Neural crest cell (in vitro differentiated cells): ENCODE results near the gene SLC39A11. TPM values are rescaled to one million over a fixed set of nuclear protein-coding genes. Genes with fewer than 3 reads are reported as not detected.
"Not testable (repeated sequence)": the region's sequence is repeated elsewhere in the genome, so short reads cannot be mapped to it uniquely, and the experiment has no call there.

Source experiments
- DNase-seq: peaks from one replicate; pipeline ENCODE4 v3.0.0; 2021; ENCODE audit warnings: low read depth, mixed read lengths, low spot score
- H3K27ac Mint-ChIP-seq: one replicate; pipeline ENCODE4 v1.8.0; 2021; ENCODE audit warnings: mild to moderate bottlenecking, mixed read lengths; ENCODE audit not compliant: unreplicated experiment
- H3K27me3 Mint-ChIP-seq: 2 replicates; pipeline ENCODE4 v1.8.0; 2021; ENCODE audit warnings: low read depth, mild to moderate bottlenecking, mixed read lengths
- H3K36me3 Mint-ChIP-seq: 2 replicates; pipeline ENCODE4 v1.8.0; 2021; ENCODE audit warnings: low read depth, mild to moderate bottlenecking, mixed read lengths
- H3K4me1 Mint-ChIP-seq: 2 replicates; pipeline ENCODE4 v1.8.0; 2021; ENCODE audit warnings: mixed read lengths
- H3K4me3 Mint-ChIP-seq: one replicate; pipeline ENCODE4 v1.8.0; 2021; ENCODE audit warnings: mild to moderate bottlenecking, mixed read lengths
- H3K9me3 Mint-ChIP-seq: 2 replicates; pipeline ENCODE4 v1.8.0; 2021; ENCODE audit warnings: mixed read lengths
- CTCF ChIP-seq: fragments of 200-600 bp; sonication (generic); conservative IDR thresholded peaks from 2 replicates; pipeline ENCODE4 v1.5.0; 2021; ENCODE audit warnings: antibody characterized with exemption, mild to moderate bottlenecking
- total RNA-seq: library from RNA; stranded (reverse); gene quantifications from 2 replicates; pipeline ENCODE4 v1.2.1, GENCODE V29; 2021

The SLC39A11 gene
- total RNA-seq, 1 donor from 2014 or later: 11.3 TPM

GRCh38 chr17:72713701-72714100 lies 378.8 kb downstream of the SLC39A11 start:
- DNase-seq: no peak
- Mint-ChIP-seq H3K9me3 (peaks cover 8% of the 10 kb centered on the region), H3K36me3 (peaks cover 10% of the 10 kb centered on the region), H3K4me3 (no peak overlapping the region), H3K27ac (no peak overlapping the region), H3K4me1 (peaks cover 35% of the 10 kb centered on the region), H3K27me3 (no peaks in the 10 kb centered on the region)
- TF ChIP-seq CTCF: no peak

DNA sequence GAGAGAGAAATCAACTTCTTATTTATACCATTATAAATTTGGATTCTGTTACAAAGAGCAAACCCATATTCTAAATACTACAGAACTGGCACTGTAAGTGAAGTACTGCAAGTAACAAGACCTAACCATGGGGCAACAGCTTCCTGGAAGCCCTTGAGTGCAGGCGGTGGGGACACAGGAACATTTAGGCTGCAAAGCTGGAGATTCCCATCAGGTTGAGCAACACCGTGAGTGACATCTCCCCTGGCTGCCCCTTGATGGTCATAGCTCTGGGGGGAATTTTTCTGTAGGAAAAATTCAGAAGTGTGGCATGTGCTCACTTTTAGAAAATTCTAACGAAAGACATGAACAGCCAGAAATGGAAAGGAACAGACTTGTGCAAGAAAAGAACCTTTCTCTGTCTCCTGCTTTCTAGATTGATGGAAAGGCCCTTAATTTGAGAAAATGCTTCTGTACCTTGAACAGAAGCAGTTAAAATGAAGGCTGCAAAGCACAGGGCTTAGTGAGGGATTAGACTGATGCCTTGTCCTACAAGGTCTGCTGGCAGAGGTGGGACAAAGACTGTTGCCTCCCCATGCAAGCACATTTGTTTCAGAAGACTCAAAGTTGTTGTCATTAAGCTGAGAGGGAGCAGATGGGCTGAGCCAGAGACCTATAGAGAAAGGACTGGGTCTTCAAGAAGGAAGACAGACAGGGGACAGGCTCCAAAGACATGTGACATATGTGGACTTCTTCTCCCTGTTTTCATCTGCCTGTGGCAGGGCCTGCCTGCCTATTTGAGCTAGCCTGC lies 380.8 kb downstream of the SLC39A11 start:
- Mint-ChIP-seq H3K4me1 (peaks cover 19% of the 10 kb centered on the region), H3K9me3 (peaks cover 10% of the 10 kb centered on the region), H3K27me3 (no peaks in the 10 kb centered on the region), H3K36me3 (peaks cover 10% of the 10 kb centered on the region), H3K27ac (no peak overlapping the region), H3K4me3 (no peak overlapping the region)
- no peak for DNase-seq
- TF ChIP-seq CTCF: no peak

DNA sequence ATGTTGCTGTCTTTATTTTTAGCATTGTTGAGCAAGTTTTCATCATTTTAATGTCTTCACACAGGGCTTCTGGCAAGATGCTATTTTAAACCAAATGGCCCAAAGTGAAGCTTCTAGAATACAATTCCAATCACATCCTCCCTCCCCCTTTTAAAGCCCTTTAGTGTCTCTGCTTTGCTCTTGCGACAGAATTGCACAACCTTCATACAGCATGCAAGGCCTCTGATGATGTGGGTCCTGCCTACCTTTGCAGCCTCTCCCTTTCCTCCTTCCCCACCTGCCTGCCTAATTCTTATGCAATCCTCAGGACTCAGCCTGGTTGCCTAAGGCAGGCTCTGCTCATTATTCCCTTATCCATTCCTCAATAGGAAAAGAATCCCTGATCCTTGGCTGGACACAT lies 381.7 kb downstream of the SLC39A11 start:
- peaks cover 10% of the 10 kb centered on the region for H3K36me3 Mint-ChIP-seq
- no peaks in the 10 kb centered on the region for H3K27me3 Mint-ChIP-seq
- peaks cover 11% of the 10 kb centered on the region for H3K4me1 Mint-ChIP-seq
- H3K4me3 Mint-ChIP-seq: no peak overlapping the region
- no peak for TF ChIP-seq CTCF
- DNase-seq: no peak
- no peak overlapping the region for H3K27ac Mint-ChIP-seq
- peaks cover 10% of the 10 kb centered on the region for H3K9me3 Mint-ChIP-seq

DNA sequence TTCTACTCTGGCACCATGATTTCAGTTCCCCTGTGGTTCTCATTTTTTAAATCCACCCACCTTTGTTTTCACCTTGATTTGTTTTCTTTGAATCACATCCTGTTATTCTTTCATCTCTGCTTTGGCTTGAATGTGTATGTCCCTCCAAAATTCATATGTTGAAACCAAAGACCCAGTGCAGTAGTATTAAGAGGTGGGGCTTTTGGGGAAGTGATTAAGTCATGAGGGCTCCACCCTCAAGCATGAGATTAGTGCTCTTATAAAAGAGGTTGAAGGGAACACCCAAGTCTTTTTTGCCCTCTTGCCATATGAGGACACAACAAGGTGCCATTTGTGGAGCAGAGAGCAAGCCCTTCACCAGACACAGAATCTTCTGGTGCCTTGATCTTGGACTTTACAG lies 382.3 kb downstream of the SLC39A11 start:
- Mint-ChIP-seq H3K27me3 (no peaks in the 10 kb centered on the region), H3K4me1 (peaks cover 7% of the 10 kb centered on the region), H3K4me3 (no peak overlapping the region), H3K9me3 (peaks cover 10% of the 10 kb centered on the region), H3K36me3 (peaks cover 10% of the 10 kb centered on the region), H3K27ac (no peak overlapping the region)
- no peak for TF ChIP-seq CTCF
- DNase-seq: no peak

DNA sequence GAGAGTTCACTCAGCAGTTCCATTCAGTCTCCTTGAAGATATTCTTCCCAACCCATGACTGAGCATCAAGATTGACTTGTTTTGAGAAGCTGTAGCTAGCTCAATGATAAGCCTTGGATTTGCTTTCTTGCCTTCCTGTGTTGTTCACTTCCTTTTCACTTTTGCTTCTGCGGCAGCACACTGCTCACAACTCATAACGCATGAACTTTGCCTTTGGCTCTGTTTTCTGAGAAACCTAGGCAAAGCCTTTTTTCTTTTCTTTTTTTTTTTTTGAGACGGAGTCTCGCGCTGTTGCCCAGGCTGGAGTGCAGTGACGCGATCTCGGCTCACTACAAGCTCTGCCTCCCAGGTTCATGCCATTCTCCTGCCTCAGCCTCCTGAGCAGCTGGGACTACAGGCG lies 383.8 kb downstream of the SLC39A11 start:
- H3K36me3 Mint-ChIP-seq: peaks cover 10% of the 10 kb centered on the region
- not testable (repeated sequence) for H3K27me3 Mint-ChIP-seq, H3K9me3 Mint-ChIP-seq, H3K27ac Mint-ChIP-seq, H3K4me1 Mint-ChIP-seq, H3K4me3 Mint-ChIP-seq, DNase-seq

DNA sequence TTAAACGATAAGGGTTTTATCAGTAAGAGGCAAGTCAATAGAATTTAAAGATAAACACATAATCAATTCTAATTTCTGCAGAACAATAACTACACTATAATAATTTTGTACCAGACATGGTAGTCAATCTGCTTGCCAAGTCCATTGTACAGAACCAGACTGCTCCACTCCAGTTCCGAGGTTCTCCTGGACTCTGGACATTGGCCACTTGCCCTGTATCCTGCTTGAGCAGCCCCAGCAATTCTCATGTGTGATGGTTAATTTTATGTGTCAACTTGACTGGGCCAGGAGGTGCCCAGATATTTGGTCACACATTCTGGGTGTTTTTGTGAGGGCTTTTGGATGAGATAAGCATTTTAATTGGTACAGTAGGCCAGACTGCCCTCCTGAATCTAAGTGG lies 384.6 kb downstream of the SLC39A11 start:
- H3K4me3 Mint-ChIP-seq: no peak overlapping the region
- H3K27ac Mint-ChIP-seq: no peak overlapping the region

More for the DNA sequence above, 384.6 kb downstream of the SLC39A11 start:
- Mint-ChIP-seq H3K36me3 (peaks cover 10% of the 10 kb centered on the region), H3K4me1 (no peaks in the 10 kb centered on the region), H3K9me3 (peaks cover 10% of the 10 kb centered on the region), H3K27me3 (no peaks in the 10 kb centered on the region)
- no peak for DNase-seq
- no peak for TF ChIP-seq CTCF
